GM06990 (cell line): ENCODE results near the gene TEX48.

Source experiments
- DNase-seq: peaks from one replicate; pipeline ENCODE4 v3.0.0-alpha.2; 2011; ENCODE audit not compliant: insufficient read length; ENCODE audit errors: extremely low read depth
- H3K27me3 ChIP-seq: replicated peaks from 2 replicates; pipeline ENCODE4 v1.6.0; 2011; ENCODE audit warnings: low read length; ENCODE audit not compliant: control insufficient read depth, insufficient read depth
- H3K36me3 ChIP-seq: 2 replicates; pipeline ENCODE4 v1.5.1; 2011; ENCODE audit warnings: low read length; ENCODE audit not compliant: control insufficient read depth, insufficient read depth
- H3K4me3 ChIP-seq: replicated peaks from 2 replicates; pipeline ENCODE4 v1.5.1; 2011; ENCODE audit warnings: low read depth, mild to moderate bottlenecking, control low read depth, low read length
- CTCF ChIP-seq: IDR thresholded peaks from 2 replicates; pipeline ENCODE4 v1.5.1; 2011; ENCODE audit warnings: low read length, control low read depth, mild to moderate bottlenecking, inconsistent platforms; ENCODE audit not compliant: insufficient read depth, poor library complexity, severe bottlenecking

The TEX48 gene

GRCh38 chr9:114696814-114697544 lies 15.0 kb upstream of the TEX48 start:
- no peaks in the 10 kb centered on the region for H3K36me3 ChIP-seq
- no peak overlapping the region for H3K4me3 ChIP-seq
- TF ChIP-seq CTCF: no peak
- peak; percentile 77 for DNase-seq
- H3K27me3 ChIP-seq: peaks cover 4% of the 10 kb centered on the region

- TF ChIP-seq CTCF: no peak
- H3K27me3 ChIP-seq: peaks cover 6% of the 10 kb centered on the region
- DNase-seq: no peak
- H3K36me3 ChIP-seq: no peaks in the 10 kb centered on the region
- no peak overlapping the region for H3K4me3 ChIP-seq
Observed at GRCh38 chr9:114695948-114696347, 14.0 kb upstream of the TEX48 start.

- no peaks in the 10 kb centered on the region for H3K36me3 ChIP-seq
- no peak for TF ChIP-seq CTCF
- peaks cover 4% of the 10 kb centered on the region for H3K27me3 ChIP-seq
- peak; percentile 64 for DNase-seq
- H3K4me3 ChIP-seq: no peak overlapping the region
Observed at GRCh38 chr9:114694719-114695269, 12.8 kb upstream of the TEX48 start.

- Histone ChIP-seq H3K4me3 (no peak overlapping the region), H3K27me3 (peaks cover 4% of the 10 kb centered on the region), H3K36me3 (no peaks in the 10 kb centered on the region)
- no peak for TF ChIP-seq CTCF
- no peak for DNase-seq
Observed at GRCh38 chr9:114694146-114694545, 12.2 kb upstream of the TEX48 start.

GRCh38 chr9:114693248-114693855 lies 11.4 kb upstream of the TEX48 start:
- Histone ChIP-seq H3K27me3 (peaks cover 4% of the 10 kb centered on the region), H3K36me3 (no peaks in the 10 kb centered on the region), H3K4me3 (no peak overlapping the region)
- no peak for TF ChIP-seq CTCF
- no peak for DNase-seq
